ENCODE data around the gene TCFL5.
A peak's percentile ranks its signal among the peaks of the same experiment; 100 is the strongest.

TCFL5 gene

DNA sequence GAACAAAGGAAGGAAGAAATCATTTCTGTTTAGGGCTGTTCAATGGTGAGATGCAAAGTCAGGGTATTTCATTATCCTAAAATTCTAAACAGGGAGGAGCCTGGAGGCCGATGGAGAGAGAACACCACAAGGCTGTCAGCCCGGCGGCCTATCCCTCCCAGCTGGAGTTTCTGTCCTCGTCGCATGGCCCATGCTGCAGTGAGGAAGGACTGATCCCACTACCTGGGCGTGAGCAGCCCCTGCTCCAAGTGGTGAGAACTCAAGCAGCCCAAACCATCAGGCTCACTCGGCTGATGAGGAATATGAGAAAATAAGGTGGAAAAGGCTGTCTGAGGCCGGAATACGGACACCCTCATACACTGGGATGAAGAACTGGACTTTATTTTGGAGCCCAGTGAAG is 33.9 kb upstream of the TCFL5 start:
- no peak for DNase-seq

DNA sequence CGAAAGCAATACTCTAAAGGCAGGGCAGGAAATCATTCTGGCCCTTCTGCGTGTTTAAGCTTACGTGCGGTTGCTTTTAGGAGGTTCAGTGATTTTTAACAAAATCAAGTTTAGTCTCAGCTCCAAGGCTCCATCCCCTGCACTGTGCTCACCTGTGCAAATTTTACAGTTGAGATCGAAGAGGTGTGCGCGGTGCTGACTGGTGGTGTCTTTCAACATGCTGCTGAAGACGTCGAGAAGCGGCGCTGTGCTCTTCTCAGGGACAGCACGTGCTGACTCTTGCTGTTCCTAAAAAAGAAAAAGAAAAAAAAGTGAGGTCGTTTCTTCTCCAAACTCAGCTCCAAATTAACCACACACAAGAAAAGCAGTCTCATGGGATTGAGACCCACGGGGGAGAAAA is 32.6 kb upstream of the TCFL5 start:
- DNase-seq = no peak

DNA sequence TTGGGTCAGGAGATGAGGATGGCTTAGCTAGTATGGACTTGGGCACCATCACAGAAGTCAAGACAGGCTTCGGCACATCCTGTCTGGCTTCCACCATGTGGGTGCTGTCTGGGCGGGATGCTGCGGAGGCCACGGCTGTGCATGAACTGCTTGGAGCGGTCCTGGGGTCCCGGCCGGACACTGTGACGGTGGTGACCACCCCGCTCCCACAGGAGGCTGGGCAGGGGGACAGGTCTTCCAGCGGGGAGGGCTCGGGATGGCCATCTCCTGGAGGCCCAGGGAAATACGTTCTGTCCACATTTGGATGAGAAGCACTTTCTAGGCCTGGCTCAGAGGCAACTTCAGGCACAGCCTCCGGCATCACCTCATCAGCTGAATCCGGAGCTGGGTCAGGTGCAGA is 32.1 kb upstream of the TCFL5 start:
- no peak for DNase-seq

DNA sequence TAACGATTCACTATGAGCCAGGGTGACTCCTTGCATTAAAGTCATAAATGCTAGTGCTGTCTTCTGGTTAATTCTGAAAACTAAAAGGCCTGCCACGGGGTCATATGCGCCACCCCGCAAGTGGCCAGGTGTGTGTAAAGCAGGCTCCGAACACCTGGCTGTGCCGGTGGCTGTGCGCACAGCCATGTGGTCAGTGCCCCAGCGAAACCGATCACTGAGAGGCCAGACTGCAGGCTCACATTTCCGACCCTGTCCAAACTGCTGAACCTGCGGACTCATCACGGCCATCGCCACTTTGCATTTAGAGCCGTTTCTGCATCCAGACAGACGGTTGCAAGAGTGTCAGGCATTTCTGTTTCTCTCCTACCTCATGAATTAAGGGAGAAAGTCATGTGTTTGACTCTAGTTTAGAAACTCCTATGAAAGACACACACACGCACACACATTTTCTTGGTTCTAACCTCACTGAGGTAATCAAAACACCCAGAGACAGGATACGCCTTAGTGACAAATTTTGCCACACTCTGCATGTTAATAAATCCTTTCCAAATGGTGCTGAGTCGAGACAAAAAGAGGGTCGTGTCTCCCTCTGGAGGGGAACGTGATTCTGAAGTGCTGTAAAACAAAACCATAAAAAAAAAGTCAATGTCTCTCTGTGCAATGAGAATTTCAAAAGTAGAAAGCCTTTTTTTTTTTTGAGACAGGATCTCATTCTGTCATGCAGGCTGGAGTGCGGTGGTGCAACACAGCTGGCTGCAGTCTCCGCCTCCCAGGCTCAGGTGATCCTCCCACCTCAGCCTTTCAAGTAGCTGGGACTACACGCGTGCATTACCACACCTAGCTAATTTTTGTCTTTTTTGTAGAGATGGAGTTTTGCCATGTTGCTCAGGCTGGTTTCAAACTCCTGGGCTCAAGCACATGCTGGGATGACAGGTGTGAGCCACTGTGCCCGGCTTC is 31.0 kb upstream of the TCFL5 start:
- no peak for DNase-seq

DNA sequence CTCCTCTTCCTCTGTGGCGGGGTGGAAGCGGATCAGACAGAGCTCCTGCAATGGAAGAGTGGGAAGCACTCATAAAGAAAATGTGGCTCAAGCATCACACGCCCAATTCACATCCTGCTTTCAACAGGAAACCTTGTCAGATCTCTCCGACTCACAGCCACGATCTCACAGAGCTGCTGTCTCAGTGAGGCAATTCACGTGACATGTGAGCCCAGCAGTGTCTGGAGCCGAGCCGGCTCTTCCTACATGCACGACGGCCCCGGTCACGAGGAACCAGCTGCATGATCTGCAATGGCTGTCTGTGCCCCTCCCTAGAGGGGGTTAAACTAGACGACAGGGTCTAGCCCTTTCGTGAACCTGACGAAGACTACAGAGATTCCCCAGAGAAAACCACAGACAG is 29.5 kb upstream of the TCFL5 start:
- no peak for DNase-seq

DNA sequence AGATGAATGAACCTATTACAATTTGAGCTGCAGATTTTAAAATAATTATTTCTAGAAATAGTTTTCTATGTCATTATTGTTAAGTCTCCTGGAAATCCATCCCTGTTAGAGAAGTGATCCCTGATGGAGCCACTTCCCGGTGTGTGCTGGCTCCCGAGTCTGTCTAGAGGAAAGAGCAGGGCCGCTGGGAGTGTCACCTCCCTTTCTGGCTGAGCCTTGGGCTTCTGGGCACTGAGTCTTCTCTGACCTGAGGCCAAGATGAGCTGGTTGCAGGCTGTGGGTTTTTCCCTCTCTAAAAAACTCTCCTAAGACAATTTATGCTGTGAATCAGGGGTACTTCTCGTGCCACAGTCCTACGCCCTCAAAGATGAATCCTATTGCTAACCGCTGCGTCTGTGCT is 28.8 kb upstream of the TCFL5 start:
- DNase-seq = no peak

DNA sequence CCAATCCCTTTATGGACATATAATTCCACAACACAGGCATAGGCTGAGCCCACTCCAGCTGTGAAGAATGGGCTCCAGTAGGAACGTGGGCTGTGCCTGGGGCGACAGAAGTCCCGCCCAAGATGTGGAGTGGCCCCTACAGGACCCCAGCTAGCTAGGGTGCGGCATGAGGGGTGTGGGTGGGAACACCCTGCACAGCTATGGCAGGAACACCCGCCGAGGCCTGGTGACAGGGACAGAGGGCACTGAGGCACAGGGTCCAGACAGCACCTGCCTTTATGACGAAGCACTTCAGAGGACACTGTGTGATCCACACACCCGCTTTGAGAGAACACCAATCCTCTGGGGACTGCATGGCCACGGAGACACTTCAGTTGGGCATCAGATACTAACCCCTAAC is 28.2 kb upstream of the TCFL5 start:
- no peak for DNase-seq

DNA sequence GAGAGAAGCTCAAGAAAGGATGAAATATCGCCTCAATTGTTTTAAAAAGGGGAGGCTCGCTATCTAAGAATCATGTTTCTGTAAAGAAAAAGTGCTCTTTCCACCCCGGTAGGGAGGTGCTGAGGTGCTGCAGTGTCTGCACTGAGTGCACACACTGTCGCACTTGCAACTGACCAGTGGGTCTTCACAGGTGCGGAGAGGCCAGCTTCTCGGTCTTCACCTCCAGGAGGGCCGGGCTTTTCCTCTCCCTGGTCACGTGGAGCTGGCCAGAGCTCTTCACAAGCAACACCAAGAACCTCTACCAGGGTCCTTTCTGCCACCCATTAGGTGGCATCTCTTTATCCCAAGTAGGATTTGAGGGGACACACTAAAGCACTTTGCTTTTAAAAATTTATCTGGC is 27.8 kb upstream of the TCFL5 start:
- DNase-seq = no peak

DNA sequence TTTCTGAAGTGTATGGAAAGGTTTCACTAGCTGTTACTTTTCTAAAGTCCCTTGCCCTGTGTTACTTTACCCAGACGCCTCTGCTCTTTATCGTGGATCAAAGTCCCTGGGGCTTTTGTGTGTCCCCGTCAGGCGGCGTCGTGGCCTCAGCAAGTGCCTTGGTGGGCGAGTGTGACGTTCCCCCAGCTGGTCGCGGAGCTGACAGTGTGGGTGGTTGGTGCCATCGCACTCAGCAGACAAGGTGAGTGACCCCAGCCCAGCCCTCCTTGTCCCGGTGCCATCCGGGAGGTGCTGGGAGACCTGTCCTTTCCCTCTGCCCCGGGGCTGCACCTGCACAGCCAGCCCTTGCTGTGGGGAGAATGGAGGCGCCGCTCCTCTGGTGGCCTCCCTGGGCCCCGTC is 27.3 kb upstream of the TCFL5 start:
- DNase-seq = no peak

DNA sequence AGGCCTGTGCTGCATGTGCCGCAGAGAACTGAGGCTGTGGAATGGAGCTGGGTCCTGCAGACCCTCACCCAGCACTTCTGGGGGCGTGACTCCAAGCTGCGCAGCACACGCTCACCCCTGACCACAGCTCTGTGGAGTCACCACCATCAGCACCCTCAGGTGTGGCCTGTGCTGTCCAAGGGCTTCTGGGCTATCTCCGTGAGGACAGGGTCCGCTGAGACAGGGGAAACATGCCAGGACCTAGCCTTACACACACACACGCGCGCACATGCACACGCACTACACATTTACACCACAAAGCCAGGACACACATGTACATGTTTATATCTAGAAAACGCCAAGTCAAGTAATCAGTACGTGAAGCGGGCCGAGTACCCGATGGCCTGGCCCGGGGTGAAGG is 26.8 kb upstream of the TCFL5 start:
- no peak for DNase-seq

DNA sequence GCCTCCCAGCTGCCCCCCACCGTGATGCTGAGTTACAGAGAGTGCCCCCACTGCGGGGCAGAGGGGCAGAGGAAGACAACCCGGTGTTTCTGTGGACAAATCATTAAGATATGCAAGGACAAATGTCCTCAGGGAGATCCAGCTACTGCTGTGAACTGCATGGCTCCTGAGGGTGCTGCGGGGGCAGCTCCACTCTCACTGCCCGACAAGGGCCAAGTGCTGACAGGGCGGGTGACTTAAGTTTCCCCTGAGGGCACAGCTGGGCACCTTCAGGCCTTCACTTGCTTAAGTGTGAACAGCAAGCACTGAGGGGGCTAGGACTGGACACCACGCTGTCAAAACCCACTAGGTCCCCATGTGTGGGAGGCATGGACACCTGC is 26.2 kb upstream of the TCFL5 start:
- DNase-seq = no peak

DNA sequence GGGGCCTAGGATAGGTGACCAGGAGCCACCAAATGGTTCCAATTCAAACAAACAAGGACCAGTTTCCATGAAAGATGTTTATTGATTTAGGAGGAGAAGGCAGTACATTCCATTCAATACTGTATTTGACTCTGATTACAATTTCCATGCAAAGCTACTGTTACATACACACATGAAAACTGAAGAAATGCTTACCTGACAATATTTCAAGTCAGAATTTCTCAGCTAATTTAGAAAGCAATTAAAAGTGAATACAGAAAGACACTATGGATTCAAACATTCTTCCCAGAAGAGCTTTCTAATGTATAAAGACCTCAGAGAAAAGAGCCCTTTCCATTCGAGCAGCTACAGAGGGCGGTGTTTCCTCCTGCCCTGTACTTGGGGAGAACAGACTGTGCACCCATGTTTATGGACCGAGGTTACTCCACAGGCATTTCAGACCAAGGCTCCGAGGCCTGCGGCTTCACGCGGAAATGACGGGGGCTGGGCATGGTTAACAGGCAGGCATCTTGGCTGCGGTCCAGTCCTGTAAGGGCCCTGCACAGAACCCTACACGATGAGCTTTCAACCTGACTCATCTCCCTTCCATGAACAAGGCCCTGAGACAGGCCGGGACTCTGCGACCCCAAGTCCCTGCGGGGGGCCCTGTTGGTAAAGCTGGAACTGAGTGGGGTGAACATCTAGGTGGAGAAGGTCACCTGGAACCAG is 25.7 kb upstream of the TCFL5 start:
- peak in 1 of 2 experiments; percentile 46 for DNase-seq

DNA sequence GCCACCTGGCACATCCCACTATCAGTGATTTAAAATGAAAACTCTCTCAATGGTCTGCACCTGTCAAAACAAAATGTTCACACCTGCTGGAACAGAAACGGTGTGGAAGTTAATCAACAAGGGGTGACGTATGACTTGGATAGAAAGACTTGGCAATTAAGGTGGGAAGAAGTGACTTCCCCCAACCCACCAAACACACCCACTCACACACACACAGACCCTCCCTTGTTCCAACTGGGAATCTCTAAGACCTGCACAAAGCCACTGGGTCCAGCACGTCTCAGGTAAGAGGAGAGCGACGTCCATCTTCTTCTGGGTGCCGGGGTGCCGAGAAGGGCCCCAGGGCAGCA is 25.1 kb upstream of the TCFL5 start:
- peak in 1 of 2 experiments; percentile 83 for DNase-seq

DNA sequence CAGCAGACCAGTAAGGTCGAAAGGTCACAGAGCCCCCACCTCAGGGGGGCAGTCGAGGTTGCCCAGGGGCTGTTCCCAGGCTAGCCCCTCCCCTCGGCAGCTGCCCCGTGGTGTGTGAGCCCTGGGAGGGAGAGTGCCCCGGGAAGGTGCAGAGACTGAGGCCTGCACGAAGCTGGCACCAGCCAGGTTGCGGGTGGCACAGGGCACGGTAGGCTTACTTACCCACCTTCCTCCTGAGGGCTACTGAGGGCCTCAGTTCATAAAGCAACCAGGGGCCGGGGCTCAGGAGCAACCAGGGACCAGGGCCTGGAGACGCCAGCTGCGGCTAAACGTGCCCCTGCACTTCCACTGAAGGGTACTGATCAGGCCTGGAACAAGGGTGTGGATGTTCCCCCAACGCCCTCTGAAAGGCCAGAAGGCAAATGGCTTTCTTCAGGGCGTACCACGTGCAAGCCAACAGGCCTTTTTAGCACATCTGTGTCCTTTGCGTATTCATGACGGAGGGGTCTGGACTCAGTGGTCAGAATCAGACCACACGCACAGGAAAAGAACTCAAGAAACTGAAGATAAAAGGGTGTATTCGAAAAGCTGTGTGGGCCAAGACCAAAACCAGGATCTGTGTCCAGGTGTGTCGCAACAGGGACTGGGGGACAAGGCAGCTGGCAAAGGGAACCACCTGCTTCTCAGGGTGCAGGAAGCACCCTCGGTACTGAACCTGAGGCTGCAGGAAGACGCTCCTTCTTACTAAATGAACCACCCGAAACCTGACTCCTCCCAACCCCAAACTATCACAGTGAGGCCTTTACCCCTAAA is 24.5 kb upstream of the TCFL5 start:
- DNase-seq = peak in 1 of 2 experiments; percentile 44

DNA sequence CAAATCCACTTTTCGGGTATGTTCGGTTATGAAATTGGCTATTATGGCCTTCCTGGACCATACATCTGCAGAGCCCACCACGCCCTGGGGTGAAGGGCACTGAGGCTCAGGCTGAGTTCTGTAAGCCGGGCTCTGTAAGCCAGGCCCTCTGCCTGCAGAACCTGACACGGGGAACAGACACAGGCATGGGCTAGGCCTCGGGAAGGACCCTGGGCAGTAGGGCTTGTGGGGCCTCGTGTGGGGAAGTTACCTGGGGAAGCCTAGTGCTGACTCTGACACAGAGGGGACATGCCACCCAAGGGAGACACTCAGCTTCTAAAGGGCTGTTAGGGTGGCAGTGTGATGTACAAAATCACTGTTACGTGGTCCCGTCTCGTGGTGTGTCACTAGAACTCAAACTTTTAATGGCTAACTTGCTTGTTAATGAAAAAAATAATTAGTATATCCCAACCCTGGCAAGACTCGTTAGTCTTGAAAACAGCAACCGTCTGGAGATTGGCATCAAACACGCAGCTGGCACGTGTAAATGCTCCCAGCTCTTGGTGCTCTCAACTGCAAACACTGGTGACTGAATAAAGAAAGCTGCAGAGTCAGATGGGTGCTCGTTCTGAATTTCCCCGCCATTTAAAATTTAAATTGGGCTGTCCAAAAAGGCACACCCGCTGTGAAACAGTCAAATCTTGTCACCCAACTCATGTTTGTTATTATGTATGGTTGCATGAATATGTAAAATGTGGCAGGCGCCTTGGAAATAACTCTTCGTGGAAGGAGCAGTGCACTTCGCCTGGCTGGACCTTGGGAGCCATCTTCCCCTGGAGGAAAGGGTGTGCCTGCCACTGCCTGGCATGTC is 23.6 kb upstream of the TCFL5 start:
- no peak for DNase-seq

DNA sequence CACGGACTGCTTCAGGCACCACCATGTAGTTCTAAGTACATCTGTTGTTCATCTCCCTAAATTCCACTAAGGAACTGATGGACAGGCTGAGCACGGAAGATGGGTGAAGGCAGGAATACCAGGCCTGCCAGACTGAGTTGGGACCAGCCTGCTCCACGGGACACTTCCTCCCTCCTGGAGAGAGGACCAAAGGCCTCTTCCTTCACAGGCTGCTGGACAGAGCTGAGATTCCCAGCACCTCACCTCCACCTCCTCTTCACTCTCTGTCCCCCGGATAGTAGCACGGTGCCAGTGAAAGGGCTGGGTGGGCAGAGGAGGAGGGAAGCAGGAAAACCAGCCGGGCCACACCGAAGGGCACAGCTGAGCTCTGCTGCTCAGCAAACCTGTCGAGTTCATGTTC is 22.9 kb upstream of the TCFL5 start:
- DNase-seq = no peak

DNA sequence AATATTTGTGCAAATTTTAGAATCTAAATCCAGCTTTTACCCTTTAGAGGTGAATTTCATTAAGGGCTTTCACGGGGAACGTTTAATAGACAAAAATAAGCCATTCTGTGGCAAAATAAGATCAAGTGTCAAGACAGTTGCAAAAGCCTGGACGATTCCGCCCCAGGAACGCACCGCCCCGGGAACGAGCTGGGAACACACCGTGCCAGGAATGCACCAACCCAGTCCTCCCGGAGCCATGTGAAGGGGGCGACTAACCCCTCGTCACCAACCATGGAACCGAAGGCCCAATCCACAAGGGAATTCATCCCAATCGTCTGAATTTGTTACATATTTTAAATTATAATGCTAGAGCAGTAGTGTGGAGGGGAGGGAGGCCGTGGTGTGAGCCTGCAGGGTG is 20.8 kb upstream of the TCFL5 start:
- DNase-seq = no peak

DNA sequence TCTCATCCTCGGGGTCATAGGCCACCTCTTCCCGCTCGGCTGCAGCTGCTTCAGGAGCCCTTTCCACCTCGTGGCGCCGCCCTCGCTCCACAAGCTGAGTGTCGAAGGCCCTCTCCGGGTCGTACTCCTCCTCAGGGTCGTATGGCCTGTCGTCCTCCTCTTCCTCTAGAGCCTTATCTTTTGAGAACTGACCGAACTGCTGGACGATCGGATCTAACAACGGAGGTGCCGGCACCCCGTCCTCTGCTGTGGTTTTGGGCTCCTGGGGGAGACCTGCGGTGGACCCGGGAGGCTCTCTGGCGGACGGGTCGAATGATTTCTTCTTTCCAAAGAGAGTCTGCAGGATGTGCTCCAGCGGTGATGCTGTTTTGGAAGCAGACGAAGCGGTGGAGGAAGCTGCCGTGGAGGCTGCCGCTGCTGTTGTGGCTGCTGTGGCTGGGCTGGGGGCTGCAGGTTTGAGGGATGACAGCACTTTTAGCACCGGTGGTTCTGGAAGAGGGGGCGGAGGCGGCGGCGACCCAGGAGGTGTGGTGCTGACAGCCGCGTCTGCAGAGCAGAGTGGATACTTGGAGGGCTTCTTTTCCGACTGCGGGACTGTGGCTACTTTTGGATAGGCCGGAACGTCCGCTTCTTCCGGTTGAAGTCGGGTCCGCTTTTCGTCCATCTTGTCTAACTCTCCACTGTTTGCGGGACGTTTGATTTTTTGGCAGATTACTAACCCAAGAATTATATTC is 20.2 kb upstream of the TCFL5 start:
- no peak for DNase-seq

DNA sequence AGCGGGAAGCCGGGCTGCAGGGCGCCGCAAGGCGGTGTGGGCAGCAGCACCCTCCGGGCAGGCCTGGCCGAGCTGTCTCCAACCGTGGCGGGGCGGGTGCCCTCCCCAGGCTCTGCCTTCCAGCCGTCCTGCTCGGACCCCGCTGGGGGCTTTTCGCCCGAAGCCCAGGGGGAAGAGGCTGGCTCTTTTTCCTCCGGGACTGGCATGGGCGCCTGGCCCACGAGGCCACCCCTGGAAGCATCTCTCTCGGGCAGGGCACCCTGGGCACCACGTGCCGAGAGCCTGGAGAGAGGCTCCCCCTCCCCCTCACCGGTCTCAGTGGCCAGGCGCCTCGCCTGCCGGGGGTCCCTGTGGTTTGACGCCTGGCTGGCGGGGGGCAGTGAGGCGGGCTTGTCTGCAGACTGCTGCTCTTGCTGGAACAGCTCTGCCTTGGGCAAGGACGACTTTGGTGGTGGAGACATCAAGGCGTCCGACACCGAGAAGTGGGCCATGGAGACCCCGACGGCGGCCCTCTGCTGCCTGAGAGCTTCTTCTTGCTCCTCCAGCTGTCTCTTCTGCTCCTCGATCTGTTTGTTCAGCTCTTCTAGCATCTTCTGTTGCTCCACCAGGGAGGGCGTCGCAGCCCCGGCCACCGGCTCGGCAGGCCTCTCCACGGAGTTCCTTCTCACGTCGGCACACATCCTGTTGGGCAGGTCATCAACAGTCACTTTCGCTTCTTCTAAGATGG is 19.5 kb upstream of the TCFL5 start:
- no peak for DNase-seq

DNA sequence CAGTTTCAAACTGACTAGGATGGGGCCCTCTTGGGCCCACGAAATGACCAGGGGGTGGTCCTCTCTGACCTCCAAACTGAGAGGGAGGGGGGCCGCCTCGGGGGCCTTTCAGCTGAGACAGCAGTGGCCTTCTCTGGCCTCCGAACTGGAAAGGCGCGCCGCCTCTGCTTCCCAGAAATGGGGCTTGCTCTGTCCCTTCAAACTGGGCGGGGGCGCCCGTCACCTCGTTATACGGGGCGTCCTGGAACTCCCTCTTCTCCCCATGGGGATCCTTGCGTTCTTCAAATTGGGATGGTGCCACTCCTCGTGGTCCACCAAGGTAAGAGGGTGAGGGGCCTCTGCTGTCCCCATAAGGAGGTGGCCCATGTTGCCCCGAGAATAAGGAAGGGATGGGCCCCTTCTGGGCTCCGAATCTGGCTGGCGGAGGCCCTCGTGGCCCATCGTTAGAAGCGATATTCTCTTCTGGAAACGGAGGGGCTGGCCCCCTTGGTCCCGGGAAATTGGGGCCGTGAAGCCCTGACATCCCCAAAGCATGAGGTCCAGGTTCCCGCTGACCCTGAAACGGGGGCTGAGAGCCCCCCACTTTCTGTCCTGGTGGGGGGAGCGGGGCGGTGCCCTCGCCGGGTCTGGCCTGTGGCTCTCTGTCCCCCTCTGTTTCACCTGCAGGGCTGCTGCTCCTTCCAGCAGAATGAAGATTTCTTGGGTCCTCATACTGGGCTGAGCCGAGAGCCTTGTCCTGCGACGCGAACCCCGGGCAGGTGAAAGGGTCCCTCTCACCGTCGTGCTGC is 18.7 kb upstream of the TCFL5 start:
- no peak for DNase-seq

Measured in NCI-H2081 (cell line).